Pons (tissue), 1 donor: Measurements from ENCODE around the gene TRAPPC11.

Experiments used
- DNase-seq: peaks from one replicate; pipeline ENCODE4 v3.0.0-alpha.2; 2016; ENCODE audit warnings: low spot score

The TRAPPC11 gene

DNA sequence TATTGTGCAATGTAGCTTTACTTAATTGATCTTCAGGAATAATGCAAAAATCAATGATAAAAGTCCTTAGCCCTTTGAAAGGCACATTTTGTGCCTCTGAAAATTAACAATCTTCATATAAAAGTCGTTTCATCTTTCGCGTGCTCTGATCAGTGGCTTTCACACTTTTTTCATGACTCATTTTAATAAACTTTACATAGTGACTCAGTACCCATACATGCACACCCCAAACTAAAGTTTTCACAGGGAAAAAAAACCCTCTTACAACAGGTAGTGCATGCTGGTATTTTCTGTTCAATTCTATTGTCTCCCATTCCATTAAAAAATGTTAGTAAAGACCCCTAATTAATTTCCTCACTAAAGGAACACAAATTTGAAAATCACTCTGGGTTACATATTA is 21.6 kb upstream of the TRAPPC11 start:
- DNase-seq = no peak

- no peak for DNase-seq
Measured at GRCh38 chr4:183638436-183638835, 20.7 kb upstream of the TRAPPC11 start.

GRCh38 chr4:183639291-183639690 is 19.8 kb upstream of the TRAPPC11 start:
- DNase-seq = no peak

DNA sequence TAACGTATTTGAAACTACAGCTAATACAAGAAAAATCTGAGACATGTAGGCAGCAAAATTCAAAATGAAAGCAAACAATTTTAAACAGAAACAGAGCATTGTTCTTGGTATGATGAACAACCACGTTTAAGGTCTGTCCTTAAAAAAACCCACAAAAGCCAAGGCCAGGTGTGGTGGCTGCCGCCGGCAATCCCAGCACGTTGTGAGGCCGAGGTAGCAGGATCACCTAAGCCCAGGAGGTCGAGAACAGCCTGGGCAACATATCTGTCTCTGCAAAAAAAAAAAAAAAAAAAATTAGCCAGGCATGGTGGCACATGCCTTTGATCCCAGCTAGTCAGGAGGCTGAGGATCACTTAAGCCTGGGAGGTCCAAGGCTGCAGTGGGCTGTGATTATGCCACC is 13.8 kb upstream of the TRAPPC11 start:
- no peak for DNase-seq

- no peak for DNase-seq
Measured at GRCh38 chr4:183657564-183657963, 1.5 kb upstream of the TRAPPC11 start.

DNA sequence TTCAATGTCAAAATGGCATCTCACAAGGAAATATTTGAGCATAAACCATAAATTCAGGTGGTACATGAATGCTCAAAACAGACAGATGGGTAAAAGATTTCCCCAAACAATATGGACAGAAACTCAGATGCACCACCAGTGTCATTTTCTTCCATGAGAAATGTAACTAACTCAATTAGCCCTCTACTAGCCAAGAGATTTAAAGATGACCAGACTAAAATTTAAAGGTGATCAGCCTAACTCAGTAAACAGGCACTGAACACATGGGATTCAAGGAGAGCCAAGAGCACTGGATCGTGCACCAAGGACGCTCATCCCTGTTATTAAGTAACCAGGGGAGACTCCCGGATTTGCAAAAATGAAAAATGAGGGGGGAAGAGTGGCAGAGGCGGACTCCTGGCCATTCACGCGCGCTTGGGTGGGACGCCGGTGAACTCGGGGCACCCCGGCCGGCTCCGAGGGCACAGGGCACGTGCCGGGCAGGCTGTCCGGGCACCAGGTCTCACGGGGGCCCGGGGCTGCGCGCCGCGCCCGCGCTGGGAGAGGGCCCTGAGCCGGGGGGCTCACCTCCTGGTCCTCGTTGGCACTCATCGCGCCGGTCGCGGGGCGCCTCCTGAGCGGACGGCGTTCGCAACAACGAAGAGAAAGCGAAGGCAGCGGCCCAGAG is 598 bp upstream of the TRAPPC11 start:
- DNase-seq = peak; percentile 14

- peak; percentile 9 for DNase-seq
Measured at GRCh38 chr4:183659872-183660242, 764 bp downstream of the TRAPPC11 start.

DNA sequence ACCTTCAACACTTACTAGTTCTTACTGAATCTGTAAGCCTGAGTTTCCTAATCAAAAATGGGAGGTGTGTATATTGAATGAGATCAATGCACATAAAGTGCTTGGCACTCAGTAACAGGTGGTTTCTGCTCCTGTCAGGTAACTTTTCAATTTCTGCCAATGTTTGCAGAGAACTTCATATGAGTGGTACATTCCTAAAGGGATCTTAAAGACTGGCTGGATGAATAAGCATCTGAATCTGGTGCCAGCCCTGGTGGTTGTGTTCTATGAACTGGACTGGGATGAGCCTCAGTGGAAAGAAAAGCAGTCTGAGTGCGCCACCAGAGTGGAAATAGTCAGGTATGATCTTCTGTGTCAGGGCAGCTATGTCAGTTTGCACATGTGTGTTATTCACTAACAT is 7.0 kb downstream of the TRAPPC11 start:
- no peak for DNase-seq

DNA sequence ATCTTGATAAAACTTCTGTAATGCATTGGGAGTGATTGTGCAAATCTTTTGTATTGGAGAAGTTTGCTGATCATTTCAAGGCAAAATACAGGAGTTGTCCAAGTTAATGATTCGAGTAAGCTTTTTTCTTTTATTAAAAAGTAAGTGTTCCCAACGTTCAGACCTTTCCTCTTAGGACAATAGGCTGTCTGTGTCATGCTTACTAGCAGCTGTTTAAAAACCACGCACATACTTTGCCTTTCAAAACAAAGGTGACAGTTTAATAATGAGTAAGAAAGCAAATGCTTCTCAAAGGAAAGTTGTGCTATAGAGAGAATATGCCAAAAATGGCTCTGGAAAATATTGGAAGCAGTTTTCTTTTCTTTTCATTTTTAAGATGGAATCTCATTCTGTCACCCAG is 11.2 kb downstream of the TRAPPC11 start:
- DNase-seq = no peak

DNA sequence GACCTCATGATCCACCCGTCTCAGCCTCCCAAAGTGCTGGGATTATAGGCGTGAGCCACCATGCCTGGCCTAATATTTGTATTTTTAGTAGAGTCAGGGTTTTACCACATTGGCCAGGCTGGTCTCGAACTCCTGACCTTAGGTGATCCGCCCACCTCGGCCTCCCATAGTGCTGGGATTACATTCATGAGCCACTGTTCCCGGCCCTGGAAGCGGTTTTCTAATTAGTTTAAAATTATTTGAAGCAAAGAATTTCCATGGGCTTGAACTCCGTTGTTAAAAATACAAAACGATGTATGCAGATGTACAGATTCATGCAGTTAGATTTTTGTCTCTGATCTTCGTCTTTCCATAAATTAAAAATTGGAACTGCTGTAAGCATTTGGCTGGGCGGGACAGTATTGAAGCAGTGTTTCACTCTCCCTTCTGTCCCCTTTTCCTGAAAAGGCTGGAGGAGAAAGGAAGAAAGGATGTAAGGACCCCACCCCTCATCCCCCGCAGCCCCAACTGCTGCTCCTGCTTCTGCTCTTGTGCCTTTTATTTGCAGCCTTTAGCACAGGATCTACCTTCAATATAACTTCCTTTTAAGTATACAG is 12.0 kb downstream of the TRAPPC11 start:
- no peak for DNase-seq

DNA sequence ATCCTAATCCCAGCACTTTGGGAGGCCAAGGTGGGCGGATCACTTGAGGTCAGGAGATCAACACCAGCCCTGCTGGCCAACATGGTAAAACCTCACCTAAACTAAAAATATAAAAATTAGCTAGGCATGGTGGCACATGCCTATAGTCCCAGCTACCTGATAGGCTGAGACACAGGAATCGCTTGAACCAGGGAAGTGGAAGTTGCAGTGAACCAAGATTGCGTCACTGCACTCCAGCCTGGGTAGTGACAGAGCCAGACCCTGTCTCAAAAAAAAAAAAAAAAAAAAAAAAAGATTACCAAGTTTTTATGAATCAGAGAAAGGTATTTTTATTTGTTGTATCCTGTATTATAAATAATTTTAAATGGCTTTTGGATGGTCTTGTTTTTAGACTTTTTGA is 15.1 kb downstream of the TRAPPC11 start:
- no peak for DNase-seq

DNA sequence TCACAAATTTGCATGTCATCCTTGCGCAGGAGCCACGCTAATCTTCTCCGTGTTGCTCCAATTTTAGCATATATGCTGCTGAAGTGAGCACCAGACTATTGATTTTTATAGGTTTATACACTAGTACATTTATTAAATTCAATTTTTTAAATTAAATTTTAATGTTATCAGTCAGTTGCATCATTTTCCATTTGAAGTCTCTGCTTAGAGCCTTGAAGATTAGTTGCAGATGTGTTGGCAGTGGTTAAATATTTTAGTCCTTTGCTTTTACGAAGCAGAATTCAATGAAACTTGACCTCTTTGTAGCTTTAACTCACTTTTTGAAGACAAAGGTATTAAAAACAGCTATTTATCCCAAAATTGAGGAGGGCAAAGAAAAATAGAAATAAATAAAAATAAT is 16.5 kb downstream of the TRAPPC11 start:
- DNase-seq = no peak

DNA sequence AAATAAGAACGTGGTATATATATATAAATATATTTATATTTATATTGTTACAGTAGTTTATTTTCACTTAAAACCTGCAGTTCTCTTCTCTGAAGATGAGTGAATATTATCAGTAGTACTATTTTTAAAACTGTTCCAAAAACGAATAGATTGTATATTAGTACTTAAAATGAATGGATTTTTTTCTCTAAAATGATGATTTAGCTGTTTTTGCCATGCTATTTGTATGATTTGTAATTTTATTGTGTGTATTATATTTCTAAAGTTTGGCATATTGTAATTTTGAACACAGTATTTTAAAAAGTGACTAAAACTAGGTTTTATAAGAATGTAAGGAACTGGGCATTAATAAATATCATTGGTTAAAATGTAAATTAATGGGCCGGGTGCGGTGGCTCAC is 22.0 kb downstream of the TRAPPC11 start:
- DNase-seq = no peak

DNA sequence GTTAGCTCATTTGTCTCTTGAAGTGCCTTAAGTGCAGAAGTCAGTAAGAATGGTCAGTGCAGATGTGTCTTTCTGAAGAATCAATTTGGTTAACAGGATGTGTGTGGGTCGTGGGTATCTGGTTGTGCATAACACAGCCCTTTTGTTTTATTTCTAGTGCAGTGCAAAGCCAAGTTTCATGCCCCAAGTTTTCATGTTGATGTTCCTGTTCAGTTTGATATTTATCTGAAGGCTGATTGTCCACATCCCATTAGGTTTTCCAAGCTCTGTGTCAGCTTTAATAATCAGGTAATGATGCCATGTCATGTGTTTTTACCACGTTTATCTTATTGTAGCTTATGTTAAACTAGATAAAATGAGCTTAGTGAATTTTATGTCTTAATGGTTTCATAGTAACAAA is 27.4 kb downstream of the TRAPPC11 start:
- DNase-seq = no peak

DNA sequence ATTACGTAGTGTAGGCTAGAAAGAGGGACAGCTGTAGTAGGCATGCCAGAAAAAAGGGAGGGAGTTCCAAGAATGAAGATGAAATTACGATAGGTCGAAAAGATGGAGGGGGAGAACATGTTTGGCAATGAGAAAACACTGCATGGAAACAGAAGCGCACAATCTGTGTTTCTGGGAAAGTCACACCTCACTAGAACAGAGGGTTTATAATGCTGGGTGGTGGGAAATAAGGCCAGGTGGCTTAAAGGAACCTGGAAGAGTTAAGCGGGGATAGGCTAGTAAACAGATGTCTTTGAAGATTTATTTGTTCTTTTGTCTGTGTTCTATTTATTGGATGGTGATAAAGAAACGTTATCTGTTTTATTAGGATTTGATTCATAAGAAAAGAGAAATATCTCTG is 29.1 kb downstream of the TRAPPC11 start:
- no peak for DNase-seq

DNA sequence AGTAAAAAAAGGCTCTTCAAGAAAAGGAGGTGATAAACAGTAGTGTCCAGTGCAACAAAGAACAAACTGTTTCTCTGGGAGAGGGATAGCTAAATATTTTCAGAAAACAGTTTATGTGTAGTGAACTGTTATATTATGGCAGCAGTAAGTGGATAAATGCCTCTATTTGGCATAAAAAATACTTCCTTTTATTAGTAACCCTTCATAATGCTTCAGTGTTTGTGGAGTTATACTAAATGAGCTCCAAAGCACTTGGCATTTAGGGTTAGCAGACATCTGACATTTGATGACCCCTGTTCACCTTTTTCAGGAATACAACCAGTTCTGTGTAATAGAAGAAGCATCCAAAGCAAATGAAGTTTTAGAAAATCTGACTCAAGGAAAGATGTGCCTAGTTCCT is 31.9 kb downstream of the TRAPPC11 start:
- no peak for DNase-seq

DNA sequence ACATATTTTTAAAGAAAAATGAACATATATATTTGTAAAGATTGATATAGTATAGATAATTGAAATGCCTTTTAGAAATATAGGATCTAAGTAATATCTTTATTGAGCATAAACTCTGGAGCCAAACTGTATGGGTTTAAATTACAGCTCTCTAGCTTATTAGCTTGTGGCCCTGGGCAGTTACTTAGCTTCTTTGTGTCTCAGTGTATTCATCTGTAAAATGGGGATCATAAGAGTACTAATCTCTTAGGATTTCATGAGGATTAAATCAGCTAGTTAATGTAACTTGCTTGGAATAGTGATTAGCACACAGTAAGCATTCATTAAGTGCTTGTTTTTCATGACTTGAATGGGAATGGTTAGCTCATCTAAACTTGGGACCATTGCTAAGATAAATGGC is 32.8 kb downstream of the TRAPPC11 start:
- no peak for DNase-seq

- DNase-seq = no peak
Measured at GRCh38 chr4:183698909-183699308, 39.8 kb downstream of the TRAPPC11 start.

- DNase-seq = no peak
Measured at GRCh38 chr4:183700407-183700806, 41.3 kb downstream of the TRAPPC11 start.

GRCh38 chr4:183702492-183702891 is 43.4 kb downstream of the TRAPPC11 start:
- no peak for DNase-seq

- DNase-seq = no peak
Measured at GRCh38 chr4:183714626-183715025, 55.5 kb downstream of the TRAPPC11 start.

- DNase-seq = no peak
Measured at GRCh38 chr4:183716302-183716701, 57.2 kb downstream of the TRAPPC11 start.

- DNase-seq = no peak
Measured at GRCh38 chr4:183718876-183719275, 59.8 kb downstream of the TRAPPC11 start.
